Left lung (tissue), 10 donors: ENCODE results near the gene MYBPH. TPM values are rescaled to one million over a fixed set of nuclear protein-coding genes. Genes with fewer than 3 reads are reported as not detected.

Source experiments
- ATAC-seq: fragments of 200-7000 bp; cut with Tn5 transposase; one replicate; pipeline ENCODE4 v1.9.1; 2020; ENCODE audit warnings: moderate library complexity
- DNase-seq, 4 donors: peaks; one replicate each; pipeline ENCODE4 v3.0.0-alpha.2; 2013 to 2020
- H3K27ac ChIP-seq, 2 donors: fragments of 200-600 bp; sonication (generic) in 1 of 2; one replicate each; pipeline versions ENCODE4 v1.5.0 to v1.8.0; 2020 to 2021
- H3K27me3 ChIP-seq, 2 donors: fragments of 200-600 bp; sonication (generic) in 1 of 2; one replicate each; pipeline versions ENCODE4 v1.5.0 to v1.8.0; 2020 to 2021
- H3K36me3 ChIP-seq, 2 donors: fragments of 200-600 bp; sonication (generic) in 1 of 2; one replicate each; pipeline versions ENCODE4 v1.5.0 to v1.8.0; 2020 to 2021
- H3K4me1 ChIP-seq, 2 donors: fragments of 200-600 bp; one replicate each; pipeline ENCODE4 v1.8.0; 2021
- H3K4me3 ChIP-seq, 2 donors: fragments of 200-600 bp; sonication (generic) in 1 of 2; one replicate each; pipeline versions ENCODE4 v1.5.0 to v1.8.0; 2020 to 2021; ENCODE audit warnings: mild to moderate bottlenecking in 1 of 2
- H3K9me3 ChIP-seq, 2 donors: fragments of 200-600 bp; sonication (generic) in 1 of 2; one replicate each; pipeline versions ENCODE4 v1.5.0 to v1.8.0; 2020 to 2021
- CTCF ChIP-seq, 2 donors: fragments of 200-600 bp; sonication (generic) in 1 of 2; IDR thresholded peaks; one replicate each; pipeline versions ENCODE4 v1.5.0 to v1.8.0; 2021; ENCODE audit warnings: antibody characterized with exemption in 2 of 2
- intact Hi-C, 2 donors: fragments of 100-400 bp; cut with DNase I; formaldehyde crosslinking; loops; one replicate each; pipeline versions ENCODE4 v1.11.2 to v1.14.2; 2022
- polyA plus RNA-seq, 6 donors: library from polyadenylated mRNA; unstranded; fragments of 120-200 nt; gene quantifications; one replicate each; pipeline ENCODE4 v1.2.1, GENCODE V29; 2013; ENCODE audit not compliant: insufficient read length in 6 of 6
- total RNA-seq, 2 donors: library from RNA; stranded (reverse); fragmentation: NEBNext Ultra II Directional; extraction: Animal tissue kit (Norgen Biotek cat#: 25700); gene quantifications; one replicate each; pipeline ENCODE4 v1.2.1, GENCODE V29; 2021
- donor health status: DM: no; HTN: yes; CAD: no.
- donor health status: DM: no; HTN: no; CAD: no.

Gene MYBPH
- total and polyA plus RNA-seq, 8 donors = 0.07 to 1.3 (median 0.34) TPM; not detected in 4

- no peak for DNase-seq
- intact Hi-C loops = no loop called here
- Histone ChIP-seq H3K27me3 (no peaks in the 10 kb centered on the region), H3K27ac (no peak overlapping the region), H3K9me3 (no peaks in the 10 kb centered on the region), H3K4me1 (peaks cover 8 to 34% of the 10 kb centered on the region in 2 donors), H3K36me3 (peaks cover 0 to 24% of the 10 kb centered on the region in 2 donors), H3K4me3 (no peak overlapping the region)
- no peak for ATAC-seq
- no peak for TF ChIP-seq CTCF (IDR thresholded peaks at IDR 0.05)
Observed at GRCh38 chr1:203177036-203177405, 1.4 kb upstream of the MYBPH start.

GRCh38 chr1:203176273-203177035, 828 bp upstream of the MYBPH start:
- Histone ChIP-seq H3K9me3 (no peaks in the 10 kb centered on the region), H3K27ac (no peak overlapping the region), H3K4me1 (peaks cover 8 to 32% of the 10 kb centered on the region in 2 donors), H3K27me3 (no peaks in the 10 kb centered on the region), H3K36me3 (peaks cover 0 to 24% of the 10 kb centered on the region in 2 donors), H3K4me3 (no peak overlapping the region)
- ATAC-seq (no peak), DNase-seq (no peak)
- intact Hi-C loops = no loop called here
- no peak for TF ChIP-seq CTCF (IDR thresholded peaks at IDR 0.05)

GRCh38 chr1:203175827-203176241, 208 bp upstream of the MYBPH start:
- Histone ChIP-seq H3K36me3 (peaks cover 0 to 20% of the 10 kb centered on the region in 2 donors), H3K4me1 (peaks cover 8 to 32% of the 10 kb centered on the region in 2 donors), H3K4me3 (no peak overlapping the region), H3K9me3 (no peaks in the 10 kb centered on the region), H3K27ac (no peak overlapping the region), H3K27me3 (no peaks in the 10 kb centered on the region)
- intact Hi-C loops = no loop called here
- DNase-seq = peak in 1 of 4 donors; percentile 55
- peak; percentile 50 for ATAC-seq
- no peak for TF ChIP-seq CTCF (IDR thresholded peaks at IDR 0.05)

GRCh38 chr1:203174324-203174985, 1.2 kb downstream of the MYBPH start:
- Histone ChIP-seq H3K4me1 (peaks cover 8 to 32% of the 10 kb centered on the region in 2 donors), H3K36me3 (peaks cover 0 to 6% of the 10 kb centered on the region in 2 donors), H3K27ac (no peak overlapping the region), H3K9me3 (no peaks in the 10 kb centered on the region), H3K4me3 (no peak overlapping the region), H3K27me3 (no peaks in the 10 kb centered on the region)
- ATAC-seq (no peak), DNase-seq (no peak)
- intact Hi-C loops = no loop called here
- TF ChIP-seq CTCF (IDR thresholded peaks at IDR 0.05) = no peak

- no peak overlapping the region for H3K27ac ChIP-seq
- DNase-seq = no peak
- no peaks in the 10 kb centered on the region for H3K9me3 ChIP-seq
- no peaks in the 10 kb centered on the region for H3K36me3 ChIP-seq
- no peaks in the 10 kb centered on the region for H3K27me3 ChIP-seq
- H3K4me3 ChIP-seq = no peak overlapping the region
- peaks cover 8 to 32% of the 10 kb centered on the region in 2 donors for H3K4me1 ChIP-seq
- no peak for TF ChIP-seq CTCF (IDR thresholded peaks at IDR 0.05)
- ATAC-seq = no peak
- intact Hi-C loops = no loop called here
Observed at GRCh38 chr1:203173566-203173965, 2.1 kb downstream of the MYBPH start.
